Osteoblast (primary cell): ENCODE measurements around the gene HCN3. TPM values are rescaled to one million over a fixed set of nuclear protein-coding genes. Genes with fewer than 3 reads are reported as not detected.

Experiments used
- DNase-seq: peaks from one replicate; pipeline ENCODE4 v3.0.0; 2011; ENCODE audit warnings: low spot score, mixed read lengths; ENCODE audit not compliant: insufficient read length; ENCODE audit errors: missing footprints
- H2AFZ ChIP-seq: 2 replicates; pipeline ENCODE4 v1.6.0; 2011; ENCODE audit warnings: mild to moderate bottlenecking, low read length
- H3K27ac ChIP-seq: 2 replicates; pipeline ENCODE4 v1.5.1; 2011; ENCODE audit warnings: mild to moderate bottlenecking, low read depth, low read length, moderate library complexity
- H3K27me3 ChIP-seq: 2 replicates; pipeline ENCODE4 v1.6.0; 2012; ENCODE audit warnings: mild to moderate bottlenecking, control low read depth, inconsistent platforms, low read length, moderate library complexity; ENCODE audit not compliant: insufficient read depth
- H3K36me3 ChIP-seq: 2 replicates; pipeline ENCODE4 v1.5.1; 2011; ENCODE audit warnings: mild to moderate bottlenecking, low read length, control low read depth, moderate library complexity; ENCODE audit not compliant: insufficient read depth
- H3K4me1 ChIP-seq: 2 replicates; pipeline ENCODE4 v1.5.1; 2011; ENCODE audit warnings: mild to moderate bottlenecking, low read length, control low read depth, moderate library complexity; ENCODE audit not compliant: insufficient read depth
- H3K4me2 ChIP-seq: 2 replicates; pipeline ENCODE4 v1.6.0; 2011; ENCODE audit warnings: mild to moderate bottlenecking, low read length; ENCODE audit not compliant: insufficient read depth
- H3K4me3 ChIP-seq: fragments of 200-600 bp; sonication (generic); 3 replicates; pipeline ENCODE4 v1.5.1; 2012; ENCODE audit warnings: mild to moderate bottlenecking, low read length, inconsistent platforms; ENCODE audit not compliant: insufficient read depth
- H3K79me2 ChIP-seq: 2 replicates; pipeline ENCODE4 v1.6.0; 2012; ENCODE audit warnings: mild to moderate bottlenecking, low read length, control low read depth, inconsistent platforms; ENCODE audit not compliant: insufficient read depth
- H3K9me3 ChIP-seq: 2 replicates; pipeline ENCODE4 v1.5.1; 2011; ENCODE audit warnings: low read depth, low read length, control low read depth
- H4K20me1 ChIP-seq: 2 replicates; pipeline ENCODE4 v1.6.0; 2012; ENCODE audit warnings: mild to moderate bottlenecking, low read length, control low read depth; ENCODE audit not compliant: insufficient read depth
- CTCF ChIP-seq: IDR thresholded peaks from 2 replicates; pipeline ENCODE4 v1.5.1; 2011; ENCODE audit warnings: mild to moderate bottlenecking, low read depth, low read length, moderate library complexity; ENCODE audit errors: extremely low read depth
- total RNA-seq: library from RNA; depleted of rRNA; stranded (reverse); fragments of >200 nt; gene quantifications from 2 replicates; pipeline ENCODE4 v1.2.3, GENCODE V29; 2012

The HCN3 gene
- total RNA-seq, 1 donor, result 2.5 TPM

GRCh38 chr1:155305881-155306391 is 28.7 kb downstream of the HCN3 start:
- peak; percentile 84 for DNase-seq
- Histone ChIP-seq H2AFZ (peak overlapping the region; percentile 54), H3K27ac (no peak overlapping the region)

GRCh38 chr1:155307247-155307740 is 30.0 kb downstream of the HCN3 start:
- Histone ChIP-seq H3K27ac (peak overlapping the region; percentile 87), H3K4me1 (peaks cover 37% of the 10 kb centered on the region), H3K4me3 (no peak overlapping the region), H3K4me2 (no peak overlapping the region), H3K36me3 (peaks cover 11% of the 10 kb centered on the region), H3K27me3 (no peaks in the 10 kb centered on the region), H4K20me1 (no peaks in the 10 kb centered on the region), H3K9me3 (no peaks in the 10 kb centered on the region), H3K79me2 (peaks cover 34% of the 10 kb centered on the region), H2AFZ (no peak overlapping the region)
- TF ChIP-seq CTCF, result peak; percentile 47
- DNase-seq, result no peak

More at GRCh38 chr1:155305881-155306391, 28.7 kb downstream of the HCN3 start:
- H4K20me1 ChIP-seq, result no peaks in the 10 kb centered on the region
- no peaks in the 10 kb centered on the region for H3K9me3 ChIP-seq
- H3K79me2 ChIP-seq, result peaks cover 23% of the 10 kb centered on the region
- H3K4me3 ChIP-seq, result no peak overlapping the region
- peak overlapping the region; percentile 34 for H3K4me2 ChIP-seq
- H3K4me1 ChIP-seq, result peaks cover 37% of the 10 kb centered on the region
- TF ChIP-seq CTCF, result no peak
- H3K27me3 ChIP-seq, result no peaks in the 10 kb centered on the region
- H3K36me3 ChIP-seq, result peaks cover 7% of the 10 kb centered on the region

GRCh38 chr1:155308493-155309422 is 31.5 kb downstream of the HCN3 start, which contains the start of gene FDPS:
TSS of gene FDPS (plus strand) at chr1:155308866. CDS start at chr1:155309790, 924 bp downstream.
- peak within 1 kb of the TSS; percentile 99 for H3K4me3 ChIP-seq
- peak; percentile 99 for DNase-seq
- H2AFZ ChIP-seq, result peak within 1 kb of the TSS; percentile 90
- H3K27me3 ChIP-seq, result no peaks in the 10 kb centered on the region
- H4K20me1 ChIP-seq, result no peaks in the 10 kb centered on the region
- H3K27ac ChIP-seq, result peak within 1 kb of the TSS; percentile 87
- peaks cover 22% of the 10 kb centered on the region for H3K36me3 ChIP-seq
- peaks cover 44% of the 10 kb centered on the region for H3K79me2 ChIP-seq
- no peaks in the 10 kb centered on the region for H3K9me3 ChIP-seq
- TF ChIP-seq CTCF, result no peak
- peaks cover 37% of the 10 kb centered on the region for H3K4me1 ChIP-seq
- H3K4me2 ChIP-seq, result peak within 1 kb of the TSS; percentile 99
